H1 (cell line): ENCODE results near the gene SYMPK. TPM values are rescaled to one million over a fixed set of nuclear protein-coding genes. Genes with fewer than 3 reads are reported as not detected.

Experiments used
- BRCA1 ChIP-seq: IDR thresholded peaks from 2 replicates; pipeline ENCODE4 v1.6.1; 2012; ENCODE audit warnings: low read depth, low read length, improper control_type of control experiment
- JUN ChIP-seq: IDR thresholded peaks from 2 replicates; pipeline ENCODE4 v1.6.1; 2011; ENCODE audit warnings: low read depth, mild to moderate bottlenecking, improper control_type of control experiment, low read length
- NRF1 ChIP-seq: IDR thresholded peaks from 2 replicates; pipeline ENCODE4 v1.6.1; 2011; ENCODE audit warnings: mild to moderate bottlenecking, low read depth, low read length, improper control_type of control experiment
- PHF8 ChIP-seq: fragments of 200-600 bp; sonication (generic); conservative IDR thresholded peaks from 2 replicates; pipeline ENCODE4 v1.7.1; 2012; ENCODE audit warnings: low read depth, mild to moderate bottlenecking, inconsistent platforms, low read length, moderate library complexity
- SIX5 ChIP-seq: IDR thresholded peaks from 2 replicates; pipeline ENCODE4 v1.6.1; 2011; ENCODE audit warnings: mild to moderate bottlenecking, low read depth, low read length
- SP4 ChIP-seq: IDR thresholded peaks from 2 replicates; pipeline ENCODE4 v1.6.1; 2012; ENCODE audit warnings: low read length, inconsistent platforms
- TAF7 ChIP-seq: optimal IDR thresholded peaks from 2 replicates; pipeline ENCODE3; 2011; ENCODE audit warnings: low read depth, mild to moderate bottlenecking, inconsistent platforms, low read length, moderate library complexity, borderline replicate concordance
- TBP ChIP-seq: IDR thresholded peaks from 2 replicates; pipeline ENCODE4 v1.6.1; 2011; ENCODE audit warnings: low read depth, low read length, improper control_type of control experiment
- TEAD4 ChIP-seq: IDR thresholded peaks from 2 replicates; pipeline ENCODE4 v1.6.1; 2012; ENCODE audit warnings: low read depth, low read length, inconsistent platforms, mixed read lengths
- ZNF274 ChIP-seq: IDR thresholded peaks from 2 replicates; pipeline ENCODE4 v1.7.0; 2012; ENCODE audit warnings: low read length, borderline replicate concordance; ENCODE audit errors: extremely low read depth
- polyA plus RNA-seq, 7 experiments: library from polyadenylated mRNA; depleted of rRNA in 3 of 7; stranded (reverse) in 5 of 7; unstranded in 2 of 7; fragments of >200 nt in 5 of 7; fragments of 200-250 nt in 2 of 7; gene quantifications; 1 replicate in 5 of 7; 2 replicates in 1 of 7; 4 replicates in 1 of 7; pipeline versions ENCODE4 v1.2.1 to v1.2.3, GENCODE V29; 2011 to 2013; ENCODE audit warnings: missing spikeins in 2 of 7, mixed read lengths in 2 of 7
- total RNA-seq: library from RNA; stranded (reverse); fragmentation: NEBNext Ultra II Directional; extraction: Animal tissue kit (Norgen Biotek cat#: 25700); gene quantifications from 2 replicates; pipeline ENCODE4 v1.2.1, GENCODE V29; 2021

Gene SYMPK
- total and polyA plus RNA-seq, 2 of the 8 experiments (the other 6 are each of a cell fraction or from before 2014, with no cell fraction given), result 93.6 to 99.5 TPM

- TF ChIP-seq JUN (no peak), SIX5 (no peak), TEAD4 (0 out of 2 replicates have a peak, but pooled peaks have one; percentile 9), SP4 (peak; percentile 92; the same call in 1 of the 2 replicates), BRCA1 (no peak), ZNF274 (no peak), PHF8 (peak; percentile 59), NRF1 (peak; percentile 100), TBP (peak; percentile 22; the same call in 1 of the 2 replicates), TAF7 (no peak)
Observed at GRCh38 chr19:45902651-45903625, 40.0 kb upstream of the SYMPK start (continued).
